GM12892 (cell line): Measurements from ENCODE around the gene CSK.
A peak's percentile ranks its signal among the peaks of the same experiment; 100 is the strongest.

Experiments
- DNase-seq: peaks from one replicate; pipeline ENCODE4 v3.0.0; 2011; ENCODE audit not compliant: insufficient read length
- FAIRE-seq: peaks from 2 replicates; lab custom pipeline; 2011; peaks lifted over from hg19 to GRCh38; lab: Jason Lieb, UNC
- POLR2A ChIP-seq: IDR thresholded peaks from 2 replicates; pipeline ENCODE4 v1.6.1; 2011; ENCODE audit warnings: low read depth, low read length, control low read depth
- POLR2AphosphoS5 ChIP-seq: IDR thresholded peaks from 2 replicates; pipeline ENCODE4 v1.6.1; 2011; ENCODE audit warnings: low read depth, low read length, control low read depth
- TAF1 ChIP-seq: IDR thresholded peaks from 2 replicates; pipeline ENCODE4 v1.6.1; 2011; ENCODE audit warnings: low read depth, mild to moderate bottlenecking, control low read depth, low read length, borderline replicate concordance

CSK gene

DNA sequence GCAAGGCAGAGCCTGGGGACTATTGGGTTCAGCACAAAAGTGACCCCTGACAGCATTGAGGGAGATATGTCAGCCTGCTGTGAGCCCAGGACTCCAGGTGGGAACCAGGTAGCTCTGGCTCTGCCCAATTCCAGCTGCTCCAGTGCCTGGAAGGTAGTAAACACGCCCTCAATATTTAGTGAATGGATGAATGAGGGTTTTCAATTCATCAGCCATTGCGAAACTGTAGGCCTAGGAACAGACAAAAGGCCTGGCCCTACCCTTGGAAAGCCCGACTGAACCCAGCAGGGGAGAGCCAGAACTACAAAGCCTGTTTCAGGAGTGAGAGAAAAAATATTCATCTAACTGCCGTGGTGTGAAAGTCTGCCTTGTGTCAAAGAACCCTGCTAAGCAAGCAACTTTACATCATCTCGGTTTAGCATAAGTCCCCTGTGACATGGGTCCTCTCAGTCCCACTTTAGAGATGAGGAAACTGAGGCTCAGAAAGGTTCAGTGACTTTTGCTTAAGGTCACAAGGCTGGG lies 8.1 kb upstream of the CSK start:
- TF ChIP-seq POLR2AphosphoS5 (no peak), POLR2A (no peak), TAF1 (no peak)
- FAIRE-seq (peak; percentile 5), DNase-seq (no peak)

- TF ChIP-seq POLR2A (no peak), POLR2AphosphoS5 (no peak), TAF1 (no peak)
- DNase-seq (no peak), FAIRE-seq (peak; percentile 87)
Observed at GRCh38 chr15:74775132-74775562, 6.7 kb upstream of the CSK start.

DNA sequence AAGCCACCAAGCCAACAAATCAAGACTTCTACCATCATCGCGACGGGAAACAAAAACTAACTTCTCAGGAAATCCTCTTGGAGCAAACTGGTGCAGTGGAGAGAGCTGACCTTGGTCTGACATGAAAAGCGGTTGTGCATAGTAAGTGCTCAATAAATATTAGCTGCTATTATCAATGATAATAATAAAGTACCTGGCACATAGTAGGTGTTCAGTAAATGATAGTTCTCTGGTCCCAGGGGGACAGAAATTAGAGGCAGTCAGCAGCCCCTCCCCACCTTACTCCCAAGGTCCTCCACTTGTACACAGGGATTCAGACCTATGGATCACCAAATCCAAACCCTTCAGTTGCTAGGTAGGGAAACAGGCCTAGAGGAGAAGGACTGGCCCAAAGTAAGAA lies 6.0 kb upstream of the CSK start:
- TF ChIP-seq POLR2A (no peak), TAF1 (no peak), POLR2AphosphoS5 (no peak)
- DNase-seq: no peak
- FAIRE-seq: no peak

DNA sequence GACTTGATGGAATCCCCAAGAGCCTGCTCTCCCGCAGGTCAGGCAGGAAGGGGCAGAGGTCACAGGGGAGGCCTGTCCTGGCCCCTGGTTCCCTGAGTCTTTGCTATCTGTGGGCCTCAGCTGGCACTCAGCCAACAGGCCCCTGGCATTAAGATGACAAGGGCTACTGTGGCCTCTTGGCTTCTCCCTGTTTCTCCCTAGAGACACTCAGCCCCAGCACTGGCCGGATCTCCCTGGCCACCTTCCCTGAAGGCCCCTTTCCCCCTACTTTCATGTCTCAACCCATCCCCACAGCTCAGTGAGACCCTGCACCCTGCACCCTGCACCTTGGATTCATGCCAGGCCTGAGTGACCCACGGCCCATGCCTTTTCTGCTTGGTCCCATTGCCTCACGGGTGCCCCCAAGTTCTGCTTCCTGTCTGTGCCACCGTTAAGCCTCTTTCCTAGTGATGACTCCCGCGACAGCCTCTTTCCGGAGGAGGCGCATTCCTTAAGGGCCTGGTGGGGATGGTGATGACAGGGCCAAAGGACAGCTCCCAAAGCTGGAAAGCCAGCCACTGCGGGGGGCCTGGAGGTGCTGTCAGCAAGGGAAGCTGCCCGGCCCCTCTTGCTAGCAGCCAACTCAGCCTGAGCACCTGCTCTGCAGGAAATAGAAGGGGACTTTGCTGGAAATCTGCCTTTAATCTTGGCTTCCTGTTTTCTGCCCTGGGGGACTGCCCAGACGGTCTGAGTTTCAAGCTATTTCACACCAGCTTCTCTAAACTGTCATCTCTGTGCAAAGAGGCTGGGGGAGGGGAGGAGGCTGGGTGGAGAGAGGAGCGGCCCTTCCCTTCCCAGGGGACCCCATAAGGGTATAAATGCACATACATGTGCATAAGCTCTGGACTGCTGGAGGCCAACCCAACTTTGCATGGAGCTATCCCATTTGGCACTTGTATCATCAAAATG lies 4.8 kb upstream of the CSK start:
- DNase-seq (peak; percentile 70), FAIRE-seq (peak; percentile 94)
- TF ChIP-seq POLR2AphosphoS5 (peak; percentile 50; the same call in 1 of the 2 replicates), POLR2A (peak; percentile 83), TAF1 (no peak)

- DNase-seq (no peak), FAIRE-seq (peak; percentile 17)
- TF ChIP-seq TAF1 (no peak), POLR2A (no peak), POLR2AphosphoS5 (no peak)
Observed at GRCh38 chr15:74777769-74778598, 3.9 kb upstream of the CSK start.

DNA sequence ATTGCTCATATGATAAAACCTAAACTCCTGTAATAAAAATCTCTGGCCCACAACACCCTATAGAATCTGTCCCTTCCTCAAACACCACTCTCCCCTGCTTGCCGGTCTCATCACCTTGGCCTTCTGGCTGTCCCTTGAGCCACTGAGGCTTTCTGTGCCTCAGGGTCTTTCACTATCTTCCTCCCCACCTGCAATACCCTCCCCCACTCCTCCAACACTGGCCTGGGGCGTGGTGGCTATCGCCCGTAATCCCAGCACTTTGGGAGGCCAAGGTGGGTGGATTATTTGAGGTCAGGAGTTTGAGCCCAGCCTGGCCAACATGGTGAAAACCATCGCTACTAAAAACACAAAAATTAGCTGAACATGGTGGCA lies 3.3 kb upstream of the CSK start:
- TF ChIP-seq POLR2AphosphoS5 (no peak), TAF1 (no peak), POLR2A (no peak)
- DNase-seq (no peak), FAIRE-seq (no peak)

- DNase-seq (no peak), FAIRE-seq (no peak)
- TF ChIP-seq POLR2AphosphoS5 (no peak), TAF1 (no peak), POLR2A (no peak)
Observed at GRCh38 chr15:74779162-74779648, 2.7 kb upstream of the CSK start.

GRCh38 chr15:74780523-74781430 lies 1.1 kb upstream of the CSK start:
- TF ChIP-seq POLR2A (peak; percentile 49; the same call in 1 of the 2 replicates), TAF1 (no peak), POLR2AphosphoS5 (0 out of 2 replicates have a peak, but pooled peaks have one; percentile 22)
- FAIRE-seq (peak; percentile 85), DNase-seq (no peak)

- no peak for FAIRE-seq
- DNase-seq: no peak
- 0 out of 2 replicates have a peak, but pooled peaks have one; percentile 9 for TF ChIP-seq POLR2A
- no peak for TF ChIP-seq POLR2AphosphoS5
Observed at GRCh38 chr15:74782259-74783071, 585 bp downstream of the CSK start.
